ENCODE measurements around the gene PGS1. TPM values are rescaled to one million over a fixed set of nuclear protein-coding genes. Genes with fewer than 3 reads are reported as not detected.

Gene PGS1
- polyA plus RNA-seq, 3 donors = 26.0 to 87.1 (median 28.0) TPM

GRCh38 chr17:78415821-78416711 lies 37.6 kb downstream of the PGS1 start:
- peak overlapping the region; percentile 87 to 92 for H3K27ac ChIP-seq (ENCODE audit: low read depth in 1 of 2, low read length in 2 of 2)
- Mint-ChIP-seq H3K27me3 (ENCODE audit: low read depth in 3 of 3) (no peaks in the 10 kb centered on the region), H3K4me3 (peak overlapping the region in 1 of 2 donors; percentile 16), H3K36me3 (peaks cover 80 to 90% of the 10 kb centered on the region in 2 donors), H3K4me1 (peaks cover 69% of the 10 kb centered on the region), H3K27ac (peak overlapping the region; percentile 97 to 100 (median 98)), H3K9me3 (peaks cover 0 to 4% (median 0%) of the 10 kb centered on the region in 7 donors)
- peak overlapping the region; percentile 51 for H3K4me2 ChIP-seq (replicated peaks; ENCODE audit: extremely low read depth, low read length, poor library complexity, severe bottlenecking)
- DNase-seq = peak in 2 of 3 donors; percentile 17 to 37
- TF ChIP-seq CTCF (IDR thresholded peaks at IDR 0.05) = no peak
- H2AFZ ChIP-seq (ENCODE audit: insufficient read depth, low read depth, low read length, poor library complexity, severe bottlenecking) = no peak overlapping the region
- no peaks in the 10 kb centered on the region for H4K20me1 ChIP-seq (ENCODE audit: insufficient read depth, low read length)
- H3K9me3 ChIP-seq (replicated peaks in 1 of 2; ENCODE audit: control insufficient read depth in 1 of 2, insufficient read depth in 1 of 2, low read length in 2 of 2) = no peaks in the 10 kb centered on the region
- WGBS (ENCODE audit: insufficient coverage) = 41% methylated on average over 10 of the region's 17 CpGs
- peaks cover 65 to 67% of the 10 kb centered on the region in 2 donors for H3K4me1 ChIP-seq (ENCODE audit: control insufficient read depth in 1 of 2, insufficient read depth in 2 of 2, low read length in 2 of 2)
- peak overlapping the region; percentile 63 for H3K9ac ChIP-seq (ENCODE audit: insufficient read depth, low read length, poor library complexity, severe bottlenecking)
- H3K79me2 ChIP-seq (ENCODE audit: insufficient read depth, low read length) = peaks cover 65% of the 10 kb centered on the region
- intact Hi-C loops (cut with micrococcal nuclease) = loop anchor here in 1 of 2 donors (2.0 to 5.0 kb wide), 2 partner anchors 27 to 129 kb away; no protein-coding TSS in a partner anchor
- H3K27me3 ChIP-seq (ENCODE audit: control insufficient read depth in 2 of 2, insufficient read depth in 2 of 2, low read length in 2 of 2) = no peaks in the 10 kb centered on the region
- H3K36me3 ChIP-seq (replicated peaks in 1 of 2; ENCODE audit: control insufficient read depth in 1 of 2, insufficient read depth in 2 of 2, low read length in 2 of 2) = peaks cover 31 to 38% of the 10 kb centered on the region in 2 donors
- H3K4me3 ChIP-seq (replicated peaks in 1 of 3; ENCODE audit: low read depth in 2 of 3, low read length in 3 of 3) = peak overlapping the region in 1 of 3 experiments; percentile 27

DNA sequence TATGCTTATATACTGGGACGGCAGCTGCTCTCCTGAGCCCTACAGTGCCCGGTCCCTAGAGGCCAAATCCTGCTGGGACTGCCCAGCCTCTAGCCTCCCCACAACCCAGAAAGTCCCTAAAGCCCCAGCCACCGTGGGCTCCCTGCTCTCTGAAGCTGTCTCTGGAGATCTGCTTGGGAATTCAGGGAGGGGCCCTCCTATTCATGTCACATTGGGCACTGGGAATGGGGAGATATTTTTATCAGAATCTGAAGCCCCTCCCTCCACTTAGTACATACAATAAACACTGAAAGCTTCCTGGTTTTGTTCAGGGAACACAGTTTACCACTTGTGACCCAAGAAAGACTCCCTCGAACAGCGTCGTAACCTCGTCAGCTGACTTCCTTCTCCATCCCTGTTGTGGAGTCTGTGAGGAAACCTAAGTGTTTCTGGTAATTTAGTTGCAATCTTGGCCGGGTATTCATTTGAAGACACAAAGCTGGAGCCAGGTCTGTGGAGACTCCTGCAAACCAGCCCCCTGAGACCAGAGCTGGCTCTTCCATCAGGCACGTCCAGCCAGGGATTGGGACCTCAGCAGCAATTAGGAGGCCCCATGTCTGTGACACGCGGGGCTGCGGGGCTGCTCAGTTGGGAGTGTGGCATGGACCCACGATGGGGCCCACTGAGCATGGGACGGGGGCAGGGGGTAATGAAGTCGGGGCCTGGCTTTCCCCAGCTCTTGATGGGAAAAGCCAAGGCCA lies 38.5 kb downstream of the PGS1 start:
- H3K27ac ChIP-seq (ENCODE audit: low read depth in 1 of 2, low read length in 2 of 2) = peak overlapping the region; percentile 87 to 92
- H3K79me2 ChIP-seq (ENCODE audit: insufficient read depth, low read length) = peaks cover 56% of the 10 kb centered on the region
- peak overlapping the region; percentile 63 for H3K9ac ChIP-seq (ENCODE audit: insufficient read depth, low read length, poor library complexity, severe bottlenecking)
- peaks cover 59 to 63% of the 10 kb centered on the region in 2 donors for H3K4me1 ChIP-seq (ENCODE audit: control insufficient read depth in 1 of 2, insufficient read depth in 2 of 2, low read length in 2 of 2)
- H3K27ac Mint-ChIP-seq = peak overlapping the region; percentile 97 to 100 (median 98)
- H3K9me3 Mint-ChIP-seq = peaks cover 0 to 4% (median 0%) of the 10 kb centered on the region in 7 donors
- no peaks in the 10 kb centered on the region for H4K20me1 ChIP-seq (ENCODE audit: insufficient read depth, low read length)
- peaks cover 36 to 45% of the 10 kb centered on the region in 2 donors for H3K36me3 ChIP-seq (replicated peaks in 1 of 2; ENCODE audit: control insufficient read depth in 1 of 2, insufficient read depth in 2 of 2, low read length in 2 of 2)
- H3K4me2 ChIP-seq (replicated peaks; ENCODE audit: extremely low read depth, low read length, poor library complexity, severe bottlenecking) = peak overlapping the region; percentile 51
- H2AFZ ChIP-seq (ENCODE audit: insufficient read depth, low read depth, low read length, poor library complexity, severe bottlenecking) = no peak overlapping the region
- no peaks in the 10 kb centered on the region for H3K9me3 ChIP-seq (replicated peaks in 1 of 2; ENCODE audit: control insufficient read depth in 1 of 2, insufficient read depth in 1 of 2, low read length in 2 of 2)
- peaks cover 65% of the 10 kb centered on the region for H3K4me1 Mint-ChIP-seq
- H3K27me3 Mint-ChIP-seq (ENCODE audit: low read depth in 3 of 3) = no peaks in the 10 kb centered on the region
- peak; percentile 80 to 88 (median 88) for DNase-seq
- peaks cover 83 to 90% of the 10 kb centered on the region in 2 donors for H3K36me3 Mint-ChIP-seq
- H3K4me3 Mint-ChIP-seq = peak overlapping the region; percentile 48 to 68
- H3K4me3 ChIP-seq (replicated peaks in 1 of 3; ENCODE audit: low read depth in 2 of 3, low read length in 3 of 3) = peak overlapping the region in 1 of 3 experiments; percentile 27
- 50% methylated on average over 9 of the region's 15 CpGs for WGBS (ENCODE audit: insufficient coverage)
- intact Hi-C loops (cut with micrococcal nuclease) = loop anchor here in 1 of 2 donors (2.0 to 5.0 kb wide), 2 partner anchors 28 to 130 kb away; no protein-coding TSS in a partner anchor
- TF ChIP-seq CTCF (IDR thresholded peaks at IDR 0.05) = no peak
- no peaks in the 10 kb centered on the region for H3K27me3 ChIP-seq (ENCODE audit: control insufficient read depth in 2 of 2, insufficient read depth in 2 of 2, low read length in 2 of 2)

All from CD14-positive monocyte (primary cell).